Epithelial cell of prostate (primary cell): ENCODE results near the gene LILRA2.
A peak's percentile ranks its signal among the peaks of the same experiment; 100 is the strongest.
"Not testable (repeated sequence)": the region's sequence is repeated elsewhere in the genome, so short reads cannot be mapped to it uniquely, and the experiment has no call there.

Source experiments
- DNase-seq: peaks from one replicate; pipeline ENCODE4 v3.0.0-alpha.2; 2011; ENCODE audit warnings: low read depth, low spot score
- H3K27ac ChIP-seq: fragments of 450-650 bp; 2 replicates; pipeline ENCODE4 v1.5.1; 2017; ENCODE audit warnings: mild to moderate bottlenecking

The LILRA2 gene

DNA sequence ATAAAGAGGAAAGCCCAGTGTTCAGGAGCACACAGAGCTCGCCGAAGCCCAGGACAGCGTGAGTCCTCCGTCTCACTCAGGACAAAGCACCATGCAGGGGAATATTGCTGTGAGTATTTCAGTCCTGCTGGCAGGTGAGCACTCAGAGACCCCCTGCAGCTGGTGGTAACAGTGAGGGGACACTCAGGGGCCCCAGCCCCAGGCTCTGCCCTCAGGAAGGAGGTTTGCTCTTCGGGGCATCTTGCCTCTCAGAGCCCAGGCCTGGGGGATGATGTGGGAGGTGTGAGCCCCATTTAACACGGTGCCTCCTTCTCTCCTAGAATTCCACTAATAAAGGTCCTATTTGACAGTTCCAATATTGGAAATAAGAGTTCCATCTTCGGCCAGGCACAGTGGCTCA lies 34.6 kb downstream of the LILRA2 start:
- no peak for DNase-seq
- H3K27ac ChIP-seq: no peak overlapping the region

DNA sequence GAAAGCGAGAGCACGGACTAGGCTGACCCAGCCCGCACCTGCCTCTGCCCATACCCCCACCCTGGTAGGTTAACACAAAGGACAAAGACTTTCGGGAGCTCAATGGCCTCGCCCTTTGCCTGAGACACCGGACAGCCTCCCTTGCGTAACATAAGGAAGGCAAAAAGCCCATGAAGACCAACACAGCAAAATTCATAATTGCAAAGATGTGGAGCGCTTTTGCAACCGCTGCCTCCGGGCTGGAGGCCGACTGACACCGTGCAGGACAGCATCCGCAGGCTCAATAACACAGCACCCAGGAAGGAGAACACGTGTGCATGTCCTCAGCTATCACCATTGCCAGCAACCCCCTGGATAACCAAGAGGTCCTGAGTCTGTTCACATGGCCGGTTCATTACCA lies 35.2 kb downstream of the LILRA2 start:
- H3K27ac ChIP-seq: no peak overlapping the region
- no peak for DNase-seq

DNA sequence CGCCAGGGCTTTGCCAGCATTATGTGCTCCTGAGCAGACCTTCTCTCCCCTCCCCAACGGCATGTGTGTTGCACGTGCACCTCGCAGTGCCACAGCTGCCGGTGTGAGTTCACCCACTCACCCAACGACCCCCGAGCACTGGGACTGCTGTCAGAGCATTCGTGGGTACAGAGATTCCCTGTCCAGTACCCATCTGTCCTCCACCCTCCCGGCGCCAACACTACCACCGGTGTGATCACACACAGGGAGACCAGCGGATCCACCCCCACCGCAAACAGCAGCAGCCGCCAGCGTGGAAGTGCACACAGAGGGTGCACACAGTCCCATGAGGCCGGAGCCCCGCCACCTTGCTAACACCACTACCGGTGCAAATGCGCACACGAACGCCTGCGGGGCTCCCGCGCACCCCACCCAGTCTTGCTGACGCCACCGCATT lies 35.8 kb downstream of the LILRA2 start:
- DNase-seq: no peak
- H3K27ac ChIP-seq: no peak overlapping the region

DNA sequence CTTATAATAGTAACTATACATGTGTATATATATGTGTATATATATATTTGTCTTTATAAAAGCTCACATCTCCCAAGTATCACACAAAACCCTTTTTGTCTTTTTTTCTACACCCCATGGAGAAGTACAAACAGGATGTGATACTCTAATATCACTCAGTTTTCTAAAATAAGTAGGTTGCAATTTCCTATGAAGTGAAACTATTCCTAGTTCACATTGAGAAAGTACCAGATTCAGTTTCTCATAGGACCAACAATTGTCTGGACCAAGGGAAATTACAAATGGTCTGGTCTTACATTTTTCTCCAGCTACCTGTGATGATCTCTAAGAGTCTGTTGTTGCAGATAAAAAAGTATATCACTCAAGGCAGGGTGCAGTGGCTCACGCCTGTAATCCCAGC lies 38.8 kb downstream of the LILRA2 start:
- DNase-seq: no peak
- no peak overlapping the region for H3K27ac ChIP-seq

DNA sequence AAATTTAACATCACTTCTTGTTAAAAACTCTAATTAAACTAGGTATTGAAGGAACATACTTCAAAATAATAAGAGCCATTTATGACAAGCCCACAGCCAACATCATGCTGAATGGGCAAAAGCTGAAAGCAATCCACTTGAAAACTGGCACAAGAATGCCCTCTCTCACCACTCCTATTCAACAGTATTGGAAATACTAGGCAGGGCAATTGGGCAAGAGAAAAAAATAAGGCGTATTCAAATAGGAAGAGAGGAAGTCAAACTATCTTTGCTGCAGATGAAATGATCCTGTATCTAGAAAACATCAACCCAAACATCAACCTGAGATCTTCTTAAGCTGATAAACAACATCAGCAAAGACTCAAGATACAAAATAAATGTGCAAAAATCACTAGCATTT lies 41.1 kb downstream of the LILRA2 start:
- H3K27ac ChIP-seq: no peak overlapping the region
- no peak for DNase-seq

DNA sequence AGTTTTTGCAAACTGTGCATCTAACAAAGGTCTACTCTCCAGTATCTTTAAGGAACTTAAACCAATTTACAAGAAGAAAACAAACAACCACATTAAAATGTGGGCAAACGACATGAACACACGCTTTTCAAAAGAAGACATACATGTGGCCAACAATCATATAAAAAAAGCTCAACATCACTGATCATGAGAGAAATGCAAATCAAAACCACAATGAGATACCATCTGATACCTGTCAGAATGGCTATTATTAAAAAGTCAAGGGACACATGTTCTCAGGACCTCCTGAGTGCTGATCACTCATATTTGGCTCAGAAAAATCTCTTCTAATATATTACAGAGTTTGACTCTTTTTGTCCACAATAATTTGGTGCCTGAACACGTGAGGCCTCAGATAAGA lies 42.5 kb downstream of the LILRA2 start:
- DNase-seq: no peak
- H3K27ac ChIP-seq: no peak overlapping the region

DNA sequence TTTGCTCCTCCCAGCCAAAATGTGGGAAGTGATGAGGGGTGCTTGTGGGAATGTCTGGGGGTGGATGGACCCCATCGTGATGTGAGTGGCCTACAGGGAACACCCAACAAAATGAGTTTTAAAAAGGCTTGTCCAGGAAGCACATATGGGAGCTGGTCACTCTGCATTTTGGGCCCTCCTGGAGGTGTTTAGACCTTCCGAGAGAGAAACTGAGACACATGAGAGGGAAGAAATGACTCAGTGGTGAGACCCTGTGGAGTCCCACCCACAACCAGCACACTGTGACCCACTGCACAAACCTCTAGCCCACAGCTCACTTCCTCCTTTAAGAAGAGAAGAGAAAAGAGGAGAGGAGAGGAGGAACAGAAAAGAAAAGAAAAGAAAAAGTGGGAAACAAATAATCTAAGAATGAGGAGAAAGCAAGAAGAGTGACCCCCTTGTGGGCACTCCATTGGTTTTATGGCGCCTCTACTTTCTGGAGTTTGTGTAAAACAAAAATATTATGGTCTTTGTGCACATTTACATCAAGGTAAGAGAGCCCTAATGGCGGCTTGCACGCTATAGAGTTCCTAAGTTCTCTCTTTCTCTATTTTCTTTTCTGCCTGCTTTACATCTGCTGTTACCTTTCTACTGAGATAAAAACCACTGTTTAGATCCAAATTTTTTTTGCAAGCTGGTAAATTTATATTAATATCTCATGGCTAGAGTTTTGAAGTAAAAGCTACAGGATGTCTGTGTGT lies 43.4 kb downstream of the LILRA2 start:
- H3K27ac ChIP-seq: no peak overlapping the region
- DNase-seq: no peak

DNA sequence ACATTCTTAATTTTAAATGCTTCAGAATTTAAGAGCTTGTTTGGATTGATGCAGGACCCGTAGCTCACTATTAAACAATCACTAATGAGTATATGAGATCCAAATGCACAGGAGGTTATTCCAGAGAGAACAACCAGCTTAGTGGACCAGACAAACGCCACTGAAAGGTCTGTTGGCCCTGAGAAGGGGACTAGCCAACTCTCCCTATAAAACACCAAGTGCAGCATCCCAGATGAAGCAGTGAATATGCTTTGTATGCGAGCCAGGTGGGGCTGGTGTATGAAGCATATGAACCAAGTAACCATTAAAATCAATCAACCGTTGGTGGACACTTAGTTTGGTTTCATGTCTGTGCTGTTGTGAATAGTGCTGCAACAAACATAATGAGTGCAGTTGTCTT lies 46.9 kb downstream of the LILRA2 start:
- no peak overlapping the region for H3K27ac ChIP-seq
- no peak for DNase-seq

DNA sequence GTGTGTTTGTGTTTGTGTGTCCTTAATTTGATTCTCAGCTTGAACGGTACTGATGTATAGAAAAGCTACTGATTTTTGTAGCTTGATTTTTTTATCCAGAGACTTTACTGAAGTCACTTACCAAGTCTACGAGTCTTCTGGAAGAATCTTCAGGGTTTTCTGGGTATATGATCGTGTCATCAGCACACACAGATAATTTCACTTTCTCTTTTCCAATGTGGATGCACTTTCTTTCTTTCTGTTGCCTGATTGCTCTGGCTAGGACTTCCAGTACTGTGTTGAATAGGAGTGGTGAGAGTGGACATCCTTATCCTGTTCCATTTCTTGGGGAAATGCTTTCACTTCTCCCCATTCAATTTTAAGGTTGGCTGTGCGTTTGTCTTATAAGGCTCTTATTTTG lies 48.8 kb downstream of the LILRA2 start:
- no peak for DNase-seq
- no peak overlapping the region for H3K27ac ChIP-seq

DNA sequence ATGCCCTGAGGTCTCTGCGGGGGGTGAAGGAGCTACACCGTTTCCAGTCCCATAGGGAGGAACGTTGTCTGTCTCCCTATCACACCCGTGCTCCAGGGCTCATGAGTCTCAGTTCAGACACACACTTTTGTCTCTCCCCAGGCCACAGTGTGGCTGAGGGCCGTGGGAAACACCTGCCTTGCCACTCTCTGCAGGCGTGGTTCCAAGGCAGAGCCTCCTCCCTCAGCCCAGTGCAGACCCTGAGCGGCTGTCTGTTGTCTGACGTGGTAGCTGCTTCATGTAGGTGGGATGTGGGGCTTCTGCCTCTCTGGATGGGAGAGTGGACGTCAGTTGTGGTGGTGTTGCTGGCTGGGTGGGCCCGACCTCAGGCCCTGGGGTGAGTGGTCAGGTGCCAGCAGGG lies 50.6 kb downstream of the LILRA2 start:
- H3K27ac ChIP-seq, DNase-seq: not testable (repeated sequence)

DNA sequence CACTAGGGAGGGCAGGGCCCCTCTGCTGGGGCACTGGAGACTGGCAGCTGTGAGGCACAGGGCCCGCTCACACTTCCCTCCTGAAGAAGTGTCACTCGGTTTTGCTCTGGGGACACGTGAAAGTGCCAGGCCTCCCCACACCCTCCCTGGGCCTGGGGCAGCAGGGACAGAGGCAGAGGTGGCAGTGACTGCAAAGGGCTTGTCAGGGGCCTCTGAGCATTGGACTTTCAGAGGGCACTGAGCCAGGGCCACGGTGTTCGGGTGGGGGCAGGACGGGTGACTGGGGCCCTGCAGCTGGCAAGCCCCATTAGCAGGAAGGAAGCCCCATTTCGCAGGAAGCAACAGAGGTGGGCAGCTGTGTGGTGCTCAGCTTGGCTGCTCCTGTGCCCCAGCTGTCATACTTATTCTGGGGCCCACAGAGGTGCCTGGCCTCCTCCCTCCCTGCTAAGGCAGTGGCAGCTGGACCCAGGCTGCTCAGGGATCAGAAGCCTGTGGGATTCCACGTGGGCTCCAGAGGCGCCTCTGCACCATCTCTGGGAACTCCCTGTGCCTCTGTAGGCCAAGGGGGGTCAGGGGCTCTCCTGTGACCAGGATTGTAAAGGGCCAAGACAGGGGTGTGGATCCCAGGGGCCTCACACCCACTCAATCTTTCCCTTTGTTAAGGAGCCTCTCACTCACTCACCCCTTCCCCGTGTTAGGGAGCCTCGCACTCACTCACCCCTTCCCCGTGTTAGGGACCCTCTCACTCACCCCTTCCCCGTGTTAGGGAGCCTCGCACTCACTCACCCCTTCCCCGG lies 51.5 kb downstream of the LILRA2 start:
- not testable (repeated sequence) for H3K27ac ChIP-seq, DNase-seq

DNA sequence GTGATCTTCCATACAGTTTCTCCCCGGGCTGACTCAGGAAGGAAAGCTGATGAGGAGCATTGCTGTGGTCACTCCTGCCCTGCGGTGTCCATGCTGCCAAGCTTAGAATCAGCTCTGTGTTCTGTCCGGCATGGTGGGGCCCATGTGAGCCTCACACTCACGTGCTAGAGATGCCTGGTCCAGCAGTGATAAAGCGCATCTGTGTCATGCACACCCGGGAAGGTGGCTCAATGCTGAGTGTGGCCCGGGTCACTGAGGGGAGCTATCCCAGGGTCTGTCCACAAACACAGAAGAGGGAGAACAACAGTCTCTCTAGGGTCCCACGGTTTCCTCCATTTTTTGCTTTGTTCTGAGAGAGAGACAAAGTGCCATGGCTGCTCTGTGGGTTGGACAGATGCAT lies 53.2 kb downstream of the LILRA2 start:
- no peak overlapping the region for H3K27ac ChIP-seq
- DNase-seq: no peak

DNA sequence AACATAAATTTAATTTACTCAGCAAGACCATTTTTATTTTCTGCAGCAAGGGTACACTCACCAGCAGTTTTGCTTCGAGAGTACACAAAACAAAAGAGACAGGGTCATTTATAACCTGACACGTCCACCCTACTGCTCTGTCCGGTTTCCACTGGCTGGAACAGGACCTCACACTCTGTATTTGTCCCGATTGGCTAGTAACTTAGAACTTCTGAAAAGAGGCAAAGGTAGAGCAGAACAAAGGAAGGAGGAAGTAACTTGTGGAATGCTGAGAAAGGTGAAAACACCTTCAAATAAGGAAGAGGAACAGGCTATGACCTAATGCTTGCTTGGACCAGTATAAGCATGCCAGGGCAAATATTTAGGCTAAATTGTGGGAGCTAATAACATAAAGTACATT lies 54.3 kb downstream of the LILRA2 start:
- peak overlapping the region; percentile 19 for H3K27ac ChIP-seq
- DNase-seq: not testable (repeated sequence)

DNA sequence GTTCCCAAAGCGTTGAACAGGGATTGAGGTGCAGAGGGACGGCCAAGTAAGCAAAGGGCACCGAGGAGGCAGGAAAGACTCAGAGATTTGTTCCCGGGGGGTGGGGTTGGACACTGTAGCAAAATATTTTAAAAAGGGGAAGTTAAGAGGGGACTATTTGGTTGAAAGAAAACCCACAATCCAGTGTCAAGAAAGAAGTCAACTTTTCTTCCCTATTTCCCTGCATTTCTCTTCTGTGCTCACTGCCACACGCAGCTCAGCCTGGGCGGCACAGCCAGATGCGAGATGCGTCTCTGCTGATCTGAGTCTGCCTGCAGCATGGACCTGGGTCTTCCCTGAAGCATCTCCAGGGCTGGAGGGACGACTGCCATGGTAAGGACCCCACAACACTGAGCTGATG lies 56.7 kb downstream of the LILRA2 start, which contains the start of gene LILRB1:
Gene LILRB1 (plus strand): TSS at position 223 of the 400 bp plus-strand sequence. CDS start 590 bp downstream, outside the sequence.
- not testable (repeated sequence) for DNase-seq, H3K27ac ChIP-seq

DNA sequence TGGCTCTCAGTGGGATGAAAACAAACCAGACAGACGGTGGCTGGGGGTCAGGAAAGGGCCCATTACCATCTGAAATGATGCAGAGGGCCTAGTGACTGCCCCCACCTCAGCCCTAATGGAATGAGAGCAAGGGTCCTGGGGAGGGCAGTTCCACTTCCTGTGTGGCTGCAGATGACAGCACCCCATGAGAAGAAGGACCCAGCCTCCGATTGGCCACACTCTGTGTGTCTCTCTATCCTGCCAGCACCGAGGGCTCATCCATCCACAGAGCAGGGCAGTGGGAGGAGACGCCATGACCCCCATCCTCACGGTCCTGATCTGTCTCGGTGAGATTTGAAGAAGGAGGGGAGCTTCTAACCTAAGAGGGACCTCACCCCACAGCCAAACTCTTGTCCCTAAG lies 57.2 kb downstream of the LILRA2 start:
- no peak for DNase-seq
- H3K27ac ChIP-seq: no peak overlapping the region

DNA sequence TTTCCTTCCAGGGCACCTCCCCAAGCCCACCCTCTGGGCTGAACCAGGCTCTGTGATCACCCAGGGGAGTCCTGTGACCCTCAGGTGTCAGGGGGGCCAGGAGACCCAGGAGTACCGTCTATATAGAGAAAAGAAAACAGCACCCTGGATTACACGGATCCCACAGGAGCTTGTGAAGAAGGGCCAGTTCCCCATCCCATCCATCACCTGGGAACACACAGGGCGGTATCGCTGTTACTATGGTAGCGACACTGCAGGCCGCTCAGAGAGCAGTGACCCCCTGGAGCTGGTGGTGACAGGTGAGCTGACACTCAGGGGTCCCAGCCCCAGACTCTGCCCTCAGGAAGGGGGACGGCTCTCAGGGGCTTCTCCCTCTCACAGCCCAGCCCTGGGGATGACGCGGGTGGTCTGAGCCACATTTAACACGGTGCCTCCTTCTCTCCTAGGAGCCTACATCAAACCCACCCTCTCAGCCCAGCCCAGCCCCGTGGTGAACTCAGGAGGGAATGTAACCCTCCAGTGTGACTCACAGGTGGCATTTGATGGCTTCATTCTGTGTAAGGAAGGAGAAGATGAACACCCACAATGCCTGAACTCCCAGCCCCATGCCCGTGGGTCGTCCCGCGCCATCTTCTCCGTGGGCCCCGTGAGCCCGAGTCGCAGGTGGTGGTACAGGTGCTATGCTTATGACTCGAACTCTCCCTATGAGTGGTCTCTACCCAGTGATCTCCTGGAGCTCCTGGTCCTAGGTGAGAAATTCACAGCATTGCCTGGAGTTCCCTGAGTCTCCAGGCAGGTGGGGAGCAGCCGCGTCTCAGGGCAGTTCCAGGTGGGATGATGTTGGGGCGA lies 58.1 kb downstream of the LILRA2 start:
- DNase-seq, H3K27ac ChIP-seq: not testable (repeated sequence)

DNA sequence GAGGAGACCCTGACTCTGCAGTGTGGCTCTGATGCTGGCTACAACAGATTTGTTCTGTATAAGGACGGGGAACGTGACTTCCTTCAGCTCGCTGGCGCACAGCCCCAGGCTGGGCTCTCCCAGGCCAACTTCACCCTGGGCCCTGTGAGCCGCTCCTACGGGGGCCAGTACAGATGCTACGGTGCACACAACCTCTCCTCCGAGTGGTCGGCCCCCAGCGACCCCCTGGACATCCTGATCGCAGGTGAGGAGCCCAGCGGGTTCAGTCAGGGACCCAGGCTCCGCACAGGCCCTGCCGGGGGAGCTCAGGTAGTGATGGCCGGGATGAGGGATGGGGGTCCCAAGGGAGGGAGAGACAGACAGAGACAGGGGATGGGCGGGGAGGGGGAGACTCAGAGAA lies 58.9 kb downstream of the LILRA2 start:
- not testable (repeated sequence) for DNase-seq, H3K27ac ChIP-seq

DNA sequence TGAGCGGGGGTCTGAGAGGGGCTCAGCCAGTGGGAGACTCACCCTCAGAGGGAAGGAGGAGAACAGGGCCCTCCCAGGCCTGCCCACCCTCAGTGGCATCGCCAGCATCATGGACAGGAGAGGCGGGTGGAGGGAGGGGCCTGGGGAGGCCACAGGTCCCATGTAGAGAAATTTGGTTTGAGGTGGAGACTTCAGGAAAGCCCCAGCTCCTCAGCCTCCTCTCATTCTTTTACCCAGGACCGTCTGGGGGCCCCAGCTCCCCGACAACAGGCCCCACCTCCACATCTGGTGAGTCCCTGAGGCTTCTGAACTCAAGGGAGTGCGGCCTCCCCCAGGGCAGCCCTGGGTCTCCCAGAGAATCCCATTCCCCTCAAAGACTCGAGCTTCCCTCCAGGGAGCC lies 59.8 kb downstream of the LILRA2 start:
- no peak overlapping the region for H3K27ac ChIP-seq
- no peak for DNase-seq

DNA sequence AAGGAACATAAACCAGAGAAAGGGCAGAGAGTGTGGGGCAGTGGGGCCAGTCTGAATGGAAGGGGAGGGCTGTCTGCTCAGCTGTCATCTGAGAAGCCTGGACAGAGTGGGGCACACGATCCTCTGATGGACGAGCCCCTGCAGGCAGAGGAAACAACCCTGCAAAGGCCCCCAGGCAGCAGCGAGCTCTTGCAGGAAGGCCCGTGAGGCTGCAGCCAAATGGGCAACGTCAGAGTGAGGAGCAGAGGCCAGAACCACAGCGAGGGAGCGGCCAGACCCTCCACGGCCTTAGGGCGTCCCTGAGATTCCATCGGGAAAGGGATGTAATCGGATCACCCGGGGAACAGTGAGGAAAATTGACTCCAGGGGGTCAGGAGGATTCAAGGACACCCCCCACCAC lies 62.5 kb downstream of the LILRA2 start:
- not testable (repeated sequence) for H3K27ac ChIP-seq, DNase-seq

DNA sequence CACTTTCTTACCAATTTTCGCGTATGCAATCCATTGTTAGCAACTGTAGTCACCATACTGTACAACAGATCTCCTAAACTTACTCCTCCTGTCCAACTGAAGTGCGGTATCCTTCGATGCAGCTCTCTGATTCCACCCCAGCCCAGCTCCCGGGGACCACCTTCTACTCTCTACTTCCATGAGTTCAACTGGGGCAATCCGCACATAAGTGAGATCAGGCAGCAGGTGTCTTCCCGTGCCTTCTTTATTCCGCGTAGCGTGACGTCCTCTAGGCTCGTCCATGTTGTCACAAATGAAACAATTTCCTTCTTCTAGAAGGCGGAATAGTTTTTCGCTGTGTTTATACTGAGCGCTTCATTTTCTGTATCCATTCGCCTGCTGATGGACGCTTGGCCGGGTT lies 65.1 kb downstream of the LILRA2 start:
- no peak for DNase-seq
- H3K27ac ChIP-seq: no peak overlapping the region
